ENCODE data around the gene GPR183.

The GPR183 gene

DNA sequence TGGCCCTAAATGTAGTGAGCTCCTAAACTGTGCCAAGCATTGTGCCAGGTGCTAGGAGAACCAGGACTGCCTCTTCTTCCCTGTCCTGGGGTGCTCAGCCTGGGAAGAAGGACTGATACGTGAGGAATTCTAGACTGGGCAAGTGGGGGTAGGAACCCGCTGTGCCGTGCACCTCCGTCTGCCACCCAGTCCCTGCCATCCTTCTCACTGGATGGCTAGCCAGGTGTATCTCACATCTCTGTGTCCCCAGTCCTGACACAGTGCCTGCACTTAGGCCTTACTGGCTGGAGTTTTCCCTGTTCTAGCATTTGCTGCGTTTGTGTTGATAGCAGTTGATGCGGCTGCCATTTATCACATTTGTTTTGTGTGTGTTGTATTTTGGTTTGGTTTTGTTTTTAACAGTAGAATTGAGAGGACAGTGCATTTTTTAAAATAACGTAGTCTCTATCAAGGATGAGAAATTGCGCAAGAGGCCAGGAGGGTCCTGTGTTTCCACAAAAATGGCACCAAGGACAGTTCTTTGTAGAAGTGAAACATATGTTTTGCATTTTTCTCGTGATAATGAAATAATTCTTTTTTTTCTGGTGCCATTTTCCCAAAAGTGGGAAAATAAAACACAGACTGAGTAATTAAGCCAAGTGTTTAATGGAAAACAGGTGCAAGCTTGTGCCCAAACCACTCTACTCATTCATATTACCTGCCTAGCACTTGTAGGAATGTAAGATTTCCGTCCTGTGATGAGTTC lies 4.7 kb upstream of the GPR183 start:
- DNase-seq (ENCODE audit: low read depth), result no peak

DNA sequence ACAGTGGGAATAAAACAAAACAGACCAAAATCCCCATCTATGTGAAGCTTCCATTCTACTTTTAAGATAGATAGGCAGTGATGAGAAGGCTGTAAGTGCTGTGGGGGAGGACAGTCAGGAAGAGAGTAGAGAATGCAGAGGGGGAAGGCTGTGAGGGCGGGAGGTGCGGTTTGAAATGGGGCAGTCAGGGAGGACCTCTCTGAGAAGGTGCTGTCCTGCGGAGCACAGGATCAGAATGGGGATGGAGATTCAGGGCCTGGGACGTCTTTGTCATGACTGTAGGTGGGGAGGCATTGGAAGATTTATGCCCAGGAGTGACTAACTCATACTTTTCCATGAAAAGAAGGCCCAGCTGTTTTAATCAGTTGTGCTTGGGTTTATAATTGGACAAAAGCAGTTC lies 3.9 kb upstream of the GPR183 start:
- peak; percentile 64 for DNase-seq (ENCODE audit: low read depth)

DNA sequence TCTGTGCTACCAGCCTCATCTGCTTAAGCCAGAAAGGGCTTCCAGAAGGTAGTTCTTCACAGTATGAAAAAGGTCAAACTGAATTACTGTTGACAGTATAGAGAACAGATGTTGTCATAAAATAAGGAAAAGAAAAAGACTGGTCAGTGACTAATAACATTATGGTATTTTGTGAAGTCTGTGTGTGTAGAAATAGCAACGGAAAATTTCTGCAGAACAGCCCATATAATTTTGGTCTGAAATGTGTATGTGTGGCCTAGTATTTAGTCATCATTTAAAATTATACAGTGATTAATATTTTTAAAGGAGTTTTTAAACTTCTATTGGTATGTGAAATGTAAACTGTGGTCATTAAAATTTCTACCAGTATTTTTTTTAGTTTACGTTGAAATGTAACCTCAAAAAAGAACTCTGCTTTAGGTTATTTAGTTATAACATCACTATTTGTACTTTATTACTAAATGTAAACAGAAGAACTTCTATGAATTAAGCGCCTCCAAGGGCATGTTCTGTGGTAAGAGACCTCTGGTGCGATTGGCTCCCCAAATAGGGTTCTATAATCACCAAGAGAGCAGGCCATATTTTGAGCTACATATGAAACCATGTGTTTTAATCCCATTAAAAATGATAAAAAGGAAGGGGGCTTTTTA lies 3.3 kb upstream of the GPR183 start:
- peak; percentile 89 for DNase-seq (ENCODE audit: low read depth)

DNA sequence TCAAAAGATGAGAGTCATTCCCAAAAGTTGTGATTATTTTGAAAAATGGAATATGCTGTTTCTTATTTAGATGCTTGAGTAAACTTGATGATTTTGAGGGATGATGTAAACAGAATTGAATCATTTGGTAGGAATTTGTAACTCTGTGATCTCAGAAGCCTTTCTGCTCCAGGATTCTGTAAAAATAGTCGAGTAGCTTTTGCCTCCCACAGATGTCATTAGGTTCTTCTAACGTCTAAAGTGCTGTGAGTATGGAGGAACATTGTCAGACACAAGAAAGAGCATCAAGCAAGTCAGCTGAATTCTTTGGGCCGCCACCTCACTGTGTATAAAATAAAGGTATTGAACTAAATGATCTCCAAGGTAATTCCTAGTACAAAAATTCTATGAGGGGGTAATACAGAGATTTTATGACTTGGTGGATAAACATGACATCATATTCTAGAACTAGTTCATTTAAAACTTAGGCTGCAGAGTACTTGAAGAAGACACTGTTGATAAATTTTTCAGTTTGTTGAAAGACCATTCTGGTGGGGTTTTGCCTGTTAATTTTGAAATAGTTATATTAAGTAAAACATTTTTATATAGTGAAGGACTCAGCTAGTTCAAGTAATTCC lies 1.4 kb upstream of the GPR183 start:
- DNase-seq (ENCODE audit: low read depth), result peak; percentile 77

DNA sequence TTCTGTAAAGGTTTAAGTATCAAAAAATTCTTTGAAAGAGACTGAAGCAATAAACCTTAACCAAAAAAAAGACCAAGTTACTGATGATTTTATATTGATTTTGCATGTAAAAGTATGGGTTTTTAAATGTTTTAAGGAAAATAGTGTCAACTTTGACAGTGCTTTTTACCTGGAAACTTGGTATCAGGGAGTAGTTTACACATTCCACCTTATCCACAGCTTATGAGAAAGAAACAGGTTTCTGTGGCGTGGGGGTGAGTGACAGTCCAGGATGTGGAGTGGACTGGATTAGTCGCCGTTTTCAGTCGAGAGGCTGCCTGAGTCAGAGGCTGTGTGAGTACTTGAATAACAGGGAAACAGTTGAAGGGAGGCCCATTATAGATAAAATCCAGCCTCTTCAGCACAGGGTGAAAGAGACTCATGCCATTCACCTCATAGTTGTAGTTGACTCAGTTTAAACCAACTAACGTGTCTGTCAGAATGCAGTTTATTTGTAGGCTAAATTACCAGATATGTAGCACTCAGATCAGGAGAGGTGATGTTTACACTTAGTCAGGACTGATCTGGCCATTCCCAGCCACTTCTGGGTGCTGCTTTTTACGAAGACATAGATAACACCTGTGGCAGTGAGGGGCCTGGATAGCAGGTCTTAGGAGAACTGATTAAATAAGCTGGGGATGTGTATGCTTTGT lies 595 bp upstream of the GPR183 start:
- DNase-seq (ENCODE audit: low read depth), result peak; percentile 91

DNA sequence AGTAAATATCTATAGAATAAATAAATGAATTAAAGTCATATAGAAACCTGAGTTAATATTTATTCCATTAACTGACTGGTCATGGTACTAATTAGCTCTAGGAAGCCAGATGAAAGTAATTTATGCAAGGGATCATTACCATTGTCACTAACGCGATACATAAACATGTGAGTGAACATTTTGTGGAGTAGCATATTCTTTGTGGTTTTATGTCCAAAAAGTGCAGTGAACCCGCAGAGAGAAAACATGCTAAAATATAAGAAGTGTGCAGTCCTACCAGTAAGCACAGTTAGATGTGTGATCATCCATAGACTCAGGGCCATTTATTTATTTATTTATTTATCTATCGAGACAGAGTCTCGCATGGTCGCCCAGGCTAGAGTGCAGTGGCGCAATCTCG lies 1.6 kb downstream of the GPR183 start:
- no peak for DNase-seq (ENCODE audit: low read depth)

DNA sequence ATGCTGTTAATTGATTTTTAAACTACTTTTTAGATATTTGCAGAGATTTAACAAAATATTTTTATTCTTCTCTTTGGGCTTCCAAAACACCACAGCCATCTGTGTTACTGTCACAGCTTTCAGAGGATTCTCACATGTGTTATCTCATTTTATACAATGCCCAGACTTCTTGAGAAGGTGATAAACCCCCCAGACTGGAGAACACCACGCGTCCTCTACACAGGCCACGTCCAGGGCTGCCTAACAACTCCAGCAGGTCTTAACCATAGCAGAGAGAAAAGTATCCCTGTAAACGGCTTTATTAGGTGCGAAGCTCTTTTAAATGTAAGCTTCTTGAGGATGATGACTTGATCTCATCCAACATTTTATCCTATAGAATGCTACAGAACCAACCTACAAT lies 2.0 kb downstream of the GPR183 start:
- no peak for DNase-seq (ENCODE audit: low read depth)

DNA sequence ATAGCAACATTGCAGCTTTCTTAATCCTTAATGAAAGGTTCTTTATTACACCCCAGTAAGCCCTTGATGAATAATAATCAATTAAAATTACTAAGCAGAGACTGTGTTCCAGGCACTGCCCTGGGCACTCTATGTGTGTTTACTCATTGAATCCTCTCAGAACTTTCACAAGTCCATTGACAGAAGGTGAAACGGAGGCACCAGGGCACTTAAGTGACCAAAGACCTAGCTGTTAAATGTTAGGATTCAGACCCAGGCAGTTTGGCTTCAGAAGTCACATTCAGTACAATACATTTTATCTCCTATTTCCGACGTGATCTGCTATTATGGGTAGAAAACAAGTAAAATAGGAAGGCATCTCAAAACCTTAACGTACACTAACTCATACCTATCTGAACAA lies 2.7 kb downstream of the GPR183 start:
- DNase-seq (ENCODE audit: low read depth), result no peak

DNA sequence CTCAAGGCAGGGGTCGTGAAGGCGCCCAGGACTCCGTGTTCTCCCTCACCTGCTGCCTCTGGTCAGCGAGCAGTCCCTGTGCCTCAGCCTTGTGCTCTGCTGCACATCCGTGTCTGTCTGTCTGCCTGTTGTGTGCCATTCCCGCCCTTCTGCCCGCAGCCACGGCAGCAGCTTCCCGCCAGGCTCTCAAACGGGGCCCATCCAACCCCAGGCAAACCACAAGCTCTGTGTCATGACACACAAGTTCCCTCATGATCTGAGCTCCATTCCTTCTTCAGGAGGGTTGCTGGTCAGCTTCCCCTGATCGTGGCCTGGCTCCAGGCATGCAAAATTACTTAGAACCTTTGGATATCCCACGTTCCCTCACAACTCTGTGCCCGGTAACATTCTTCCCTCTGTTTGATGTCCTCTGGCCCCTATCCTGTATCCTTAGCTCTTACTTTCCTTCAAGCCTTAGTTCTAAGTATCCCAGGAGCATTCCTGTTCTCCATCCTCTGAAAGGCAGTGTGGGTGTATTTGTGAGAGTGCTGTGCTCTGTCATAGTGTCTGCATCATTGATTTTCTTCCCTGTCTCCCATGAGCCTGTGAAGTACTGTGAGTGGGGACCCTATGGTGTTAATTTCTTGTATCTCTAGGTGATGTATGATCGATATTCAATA lies 3.2 kb downstream of the GPR183 start:
- no peak for DNase-seq (ENCODE audit: low read depth)

DNA sequence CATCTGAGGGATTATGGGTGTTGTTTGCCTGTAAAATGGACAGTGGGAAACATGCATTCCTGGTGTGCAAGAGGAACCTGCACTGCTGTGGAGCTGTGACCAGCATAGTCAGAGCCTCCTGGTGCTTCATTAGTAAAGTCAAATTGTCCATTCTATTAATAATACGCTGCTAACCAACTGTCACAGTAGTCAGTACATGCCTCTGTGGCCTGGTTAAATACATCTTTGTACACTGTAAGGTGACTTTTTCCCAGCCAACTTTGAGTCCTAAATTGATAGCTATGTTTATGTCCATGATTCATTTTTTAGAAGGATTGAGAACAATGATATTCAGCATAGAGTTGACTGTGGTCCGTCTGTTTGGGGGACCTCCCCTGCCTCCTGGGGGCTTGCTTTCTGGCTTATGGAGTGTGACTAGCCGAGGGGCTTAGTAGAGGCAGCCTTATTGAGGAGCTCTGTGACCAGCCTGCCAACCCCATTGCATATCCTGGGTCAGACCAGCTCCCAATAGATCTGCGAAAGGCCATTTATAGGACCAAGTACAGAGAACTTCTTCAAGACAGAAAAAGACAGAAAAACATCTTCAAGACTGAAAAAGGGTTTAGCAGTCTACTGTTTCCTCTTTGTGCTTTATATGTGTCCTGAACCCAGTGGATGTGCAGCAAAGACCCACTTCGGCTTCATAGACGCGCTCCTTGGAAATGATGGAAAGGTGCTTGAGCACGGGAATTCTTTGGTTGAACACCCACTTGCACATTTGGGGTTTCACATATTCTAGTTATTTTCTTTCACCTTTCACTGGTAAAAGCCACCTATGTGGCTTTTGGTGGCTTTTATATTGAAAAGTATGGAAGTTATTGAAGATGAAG lies 4.3 kb downstream of the GPR183 start:
- no peak for DNase-seq (ENCODE audit: low read depth)

DNA sequence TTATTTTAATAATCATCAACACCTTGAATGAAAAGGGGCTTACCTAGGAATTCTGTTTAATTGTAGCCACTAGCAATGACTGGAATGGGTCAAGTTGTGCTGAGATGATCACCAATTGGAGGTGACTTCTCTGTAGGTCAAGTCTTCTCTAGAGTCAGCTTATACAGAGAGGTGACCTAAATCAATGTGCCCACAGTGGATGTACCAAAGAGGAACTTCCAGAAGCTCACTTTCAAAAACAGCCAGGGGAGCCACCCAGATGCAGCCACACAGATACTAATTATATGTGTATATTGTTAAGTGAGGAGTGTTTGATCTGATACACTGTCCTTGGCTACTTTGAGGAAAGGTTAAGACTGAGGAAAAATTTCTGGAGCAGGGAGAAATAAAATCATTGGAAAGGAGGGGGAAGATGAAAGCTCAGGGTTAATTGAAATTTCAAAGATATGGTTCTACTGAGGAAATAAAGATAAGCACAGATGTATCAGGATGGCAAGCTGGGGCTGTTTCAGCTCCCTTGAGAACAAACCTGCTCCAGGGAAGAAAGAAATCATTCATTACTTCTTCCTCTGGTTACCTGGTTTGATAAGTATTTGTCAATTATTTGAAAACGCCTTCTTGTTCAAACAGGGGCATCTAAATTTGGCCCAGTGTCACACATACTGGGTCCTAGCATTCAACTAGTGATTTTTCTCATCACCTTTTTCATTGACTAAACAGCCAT lies 5.1 kb downstream of the GPR183 start:
- DNase-seq (ENCODE audit: low read depth), result no peak

DNA sequence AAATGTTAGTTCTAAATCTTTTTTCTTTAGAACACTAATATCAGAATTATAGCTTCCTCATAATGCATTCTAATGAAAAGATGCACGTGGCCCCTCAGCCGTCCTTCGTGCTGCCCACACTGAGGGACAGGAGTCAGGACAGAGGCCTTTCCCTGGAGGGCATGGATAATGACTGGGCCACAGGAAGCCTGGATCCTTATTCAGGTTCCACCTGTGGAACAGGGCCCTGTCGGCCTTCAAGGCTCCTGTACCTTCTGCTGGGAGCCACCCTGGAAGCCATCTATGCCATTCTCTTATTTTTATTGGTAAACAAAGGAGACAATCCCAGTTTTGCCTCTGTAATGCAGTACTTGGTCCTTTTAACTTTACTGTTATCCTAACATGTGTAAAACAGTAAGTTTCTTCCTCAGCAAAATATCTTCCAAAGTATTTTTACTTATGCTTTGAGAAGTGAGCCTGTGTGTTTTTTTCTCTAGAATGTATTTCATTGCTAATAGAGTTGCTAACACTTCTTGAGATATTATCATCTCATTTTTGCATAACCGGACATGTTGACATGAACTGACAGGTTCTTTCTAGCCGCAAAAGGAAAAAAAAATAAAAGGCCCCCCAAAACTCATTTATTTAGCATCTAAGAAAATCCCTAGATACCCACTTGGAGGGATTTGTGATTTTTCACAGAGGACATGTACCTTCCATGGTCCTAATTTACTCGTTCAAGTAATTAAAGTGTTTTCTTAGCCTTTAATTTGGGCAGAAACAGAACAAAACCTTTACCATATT lies 6.0 kb downstream of the GPR183 start:
- no peak for DNase-seq (ENCODE audit: low read depth)

DNA sequence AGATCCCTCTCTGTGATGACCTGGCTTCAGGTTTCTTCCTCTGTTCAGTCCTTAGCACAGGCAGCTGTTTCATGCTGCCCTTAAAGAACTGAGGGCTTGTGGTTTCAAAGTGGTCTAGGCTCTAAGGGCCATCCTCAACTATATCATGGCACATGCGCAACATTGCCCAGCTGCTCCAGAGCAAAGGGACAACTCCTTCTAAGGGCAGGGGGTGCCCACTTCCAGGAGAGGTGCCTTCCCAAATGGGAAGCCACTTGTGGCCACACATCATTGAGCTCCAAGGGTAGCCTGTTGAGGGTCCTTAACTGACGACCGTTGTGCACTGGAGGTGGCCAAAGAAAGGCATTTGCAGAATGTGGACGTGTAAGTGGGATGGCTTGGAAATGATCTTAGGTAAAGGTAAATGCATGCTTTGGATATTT lies 7.3 kb downstream of the GPR183 start:
- DNase-seq (ENCODE audit: low read depth), result no peak

DNA sequence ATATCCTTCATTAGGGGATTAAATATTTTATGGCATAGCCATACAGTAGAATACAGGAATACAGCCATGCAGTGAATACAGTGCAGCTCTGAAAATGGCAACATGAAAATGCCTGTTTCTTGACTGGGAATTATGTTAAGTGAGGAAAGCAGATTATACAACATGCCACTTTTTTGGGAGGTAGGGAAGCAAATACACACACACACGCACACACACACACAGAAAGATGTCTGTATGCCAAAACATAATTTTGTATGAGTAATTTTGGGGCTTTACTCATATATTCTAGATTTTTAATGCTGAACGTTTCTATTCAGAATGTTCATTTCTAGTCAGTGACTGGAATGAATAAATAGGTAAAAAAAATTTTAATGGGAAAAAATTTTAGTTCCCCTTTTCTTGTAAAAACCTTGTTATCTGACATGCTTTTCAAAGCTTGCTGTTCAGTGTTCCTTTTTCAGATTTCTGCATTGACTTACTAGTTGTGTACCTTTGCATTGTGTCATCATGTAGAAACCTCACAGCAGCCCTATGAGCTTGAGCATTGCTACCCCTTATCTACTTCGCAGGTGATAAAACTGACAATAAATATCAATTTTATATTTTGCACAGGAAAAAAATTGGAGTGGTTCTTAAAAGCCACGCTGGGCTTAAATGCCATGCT lies 7.8 kb downstream of the GPR183 start:
- DNase-seq (ENCODE audit: low read depth), result no peak

DNA sequence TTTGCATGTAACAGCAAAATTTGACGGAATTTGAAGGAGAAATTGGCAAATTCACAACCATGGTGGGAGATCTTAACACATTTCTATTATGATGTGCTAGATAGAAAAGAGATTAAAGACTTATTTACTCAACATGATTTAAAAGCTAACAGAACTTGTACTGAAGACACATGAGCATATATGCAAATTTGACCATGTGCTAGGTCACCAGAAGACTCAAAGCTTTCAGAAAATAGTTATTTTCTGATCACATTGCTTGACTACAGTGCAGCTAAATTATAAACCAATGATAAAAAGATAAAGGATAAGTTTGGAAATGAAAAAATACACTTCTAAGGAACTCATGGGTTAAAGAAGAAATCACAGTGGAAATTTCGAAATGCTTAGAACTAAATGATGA lies 9.1 kb downstream of the GPR183 start:
- no peak for DNase-seq (ENCODE audit: low read depth)

DNA sequence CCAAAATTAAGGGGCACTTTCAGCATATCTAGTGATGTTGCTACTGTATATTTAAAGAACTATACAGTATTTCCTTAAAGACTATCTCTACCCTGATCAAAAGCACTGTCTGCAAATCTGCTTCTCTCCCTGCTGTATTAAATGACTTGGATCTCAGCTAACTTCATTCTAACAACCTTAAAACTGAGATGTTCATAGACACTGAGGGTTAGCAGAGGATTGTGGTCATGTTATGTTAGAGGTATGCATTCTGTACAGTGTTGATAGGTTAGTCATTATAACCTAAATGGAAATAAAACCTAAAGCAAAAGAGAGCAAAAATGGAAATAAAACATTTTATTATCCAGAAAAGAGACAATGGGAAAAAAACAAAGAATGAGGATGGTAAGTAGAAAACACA lies 9.9 kb downstream of the GPR183 start:
- DNase-seq (ENCODE audit: low read depth), result peak; percentile 39

DNA sequence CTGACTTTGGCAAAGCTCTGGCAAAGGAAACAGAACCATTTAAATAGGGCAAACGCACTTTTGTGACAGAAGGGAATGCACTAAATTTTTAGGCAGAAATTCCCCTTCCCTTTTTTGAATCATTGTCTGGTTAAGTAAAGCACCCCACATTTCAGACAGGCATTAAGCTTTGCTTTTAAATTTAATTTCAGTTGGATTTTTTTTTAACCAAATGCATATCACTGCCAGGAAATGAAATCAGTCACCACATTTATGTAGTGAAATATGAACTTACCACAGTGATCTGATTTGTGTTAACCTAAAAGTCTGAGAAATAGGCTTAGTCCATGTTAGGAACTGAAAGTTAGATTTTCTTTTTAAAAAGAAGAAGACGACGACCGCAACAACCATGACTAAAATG lies 10.8 kb downstream of the GPR183 start:
- no peak for DNase-seq (ENCODE audit: low read depth)

DNA sequence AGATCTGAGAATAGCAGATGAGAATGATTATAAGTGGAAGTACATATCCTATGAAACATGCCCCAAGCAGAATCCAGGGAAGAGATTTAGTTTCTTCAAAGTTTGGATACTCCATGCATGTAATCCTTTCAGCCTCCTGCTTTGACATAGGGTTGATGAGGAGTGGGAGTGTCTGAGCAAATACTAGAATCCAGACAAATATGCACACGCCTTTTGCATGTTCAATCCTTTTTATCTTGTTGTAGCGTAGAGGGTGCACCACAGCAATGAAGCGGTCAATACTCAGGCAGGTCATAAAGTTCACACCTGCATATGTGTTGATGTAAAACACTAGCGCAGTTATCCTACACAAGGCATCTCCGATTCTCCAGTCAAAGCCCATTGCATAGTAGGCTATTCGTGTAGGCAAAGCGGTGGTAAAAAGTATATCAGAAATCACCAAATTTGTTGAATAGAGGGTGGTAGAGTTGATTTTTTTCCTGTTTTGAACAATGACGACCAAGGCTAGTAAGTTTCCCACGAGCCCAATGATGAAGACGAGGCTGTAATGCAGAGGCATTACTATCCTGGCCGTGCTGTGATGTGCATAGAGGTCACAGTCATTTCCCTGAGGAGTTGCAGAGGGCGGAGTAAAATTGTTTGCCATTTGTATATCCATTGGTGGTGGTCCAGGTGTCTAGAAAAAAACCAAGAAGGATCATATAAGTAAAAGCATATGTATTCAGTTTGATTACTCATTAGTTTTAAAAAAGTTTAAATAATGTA lies 11.5 kb downstream of the GPR183 start:
- no peak for DNase-seq (ENCODE audit: low read depth)

DNA sequence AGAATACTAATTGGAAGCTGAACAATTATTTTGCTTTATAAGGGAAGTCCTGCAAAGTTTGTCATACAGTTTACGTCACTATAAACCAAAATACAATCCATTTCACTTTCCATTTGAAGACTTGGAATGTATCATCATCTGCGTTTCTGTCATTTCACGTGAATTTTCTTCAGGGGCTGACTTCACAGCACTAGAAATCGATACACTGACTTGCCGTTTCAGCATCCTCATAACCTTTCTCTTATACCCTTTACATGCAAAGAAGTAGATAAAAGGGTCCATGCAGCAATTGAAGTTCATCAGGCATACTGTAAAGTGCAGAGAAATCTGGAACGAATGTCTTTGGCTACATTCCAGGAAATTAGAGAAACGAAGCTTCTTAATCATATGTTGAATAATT lies 12.2 kb downstream of the GPR183 start:
- DNase-seq (ENCODE audit: low read depth), result no peak
